Heart right ventricle (tissue), 16 donors: ENCODE measurements around the gene SLC2A6. TPM values are rescaled to one million over a fixed set of nuclear protein-coding genes. Genes with fewer than 3 reads are reported as not detected.

Experiments
- ATAC-seq, 8 donors: fragments of 200-7000 bp; cut with Tn5 transposase; one replicate each; pipeline ENCODE4 v1.9.1; 2020; ENCODE audit warnings: mild to moderate bottlenecking in 8 of 8, moderate library complexity in 8 of 8, moderate number of reproducible peaks in 1 of 8
- DNase-seq, 2 donors: peaks; one replicate each; pipeline ENCODE4 v3.0.0-alpha.2; 2020
- H3K27ac ChIP-seq, 10 donors: fragments of 200-600 bp; sonication (generic) in 2 of 10; one replicate each; pipeline versions ENCODE4 v1.5.0 to v1.8.0; 2020 to 2022; ENCODE audit warnings: mild to moderate bottlenecking in 3 of 10
- H3K27me3 ChIP-seq, 7 donors: fragments of 200-600 bp; one replicate each; pipeline ENCODE4 v1.8.0; 2021 to 2022; ENCODE audit warnings: mild to moderate bottlenecking in 2 of 7
- H3K36me3 ChIP-seq, 9 donors: fragments of 200-600 bp; sonication (generic) in 1 of 9; one replicate each; pipeline versions ENCODE4 v1.5.0 to v1.8.0; 2020 to 2022; ENCODE audit warnings: mild to moderate bottlenecking in 2 of 9
- H3K4me1 ChIP-seq, 9 donors: fragments of 200-600 bp; sonication (generic) in 1 of 9; one replicate each; pipeline versions ENCODE4 v1.5.0 to v1.8.0; 2020 to 2022; ENCODE audit warnings: mild to moderate bottlenecking in 4 of 9
- H3K4me3 ChIP-seq, 10 donors: fragments of 200-600 bp; sonication (generic) in 2 of 10; one replicate each; pipeline versions ENCODE4 v1.5.0 to v1.8.0; 2020 to 2022; ENCODE audit warnings: mild to moderate bottlenecking in 7 of 10, moderate library complexity in 2 of 10
- H3K9me3 ChIP-seq, 11 donors: fragments of 200-600 bp in 10 of 11; sonication (generic) in 2 of 11; one replicate each; pipeline versions ENCODE4 v1.5.0 to v1.8.0; 2013 to 2022; ENCODE audit warnings: mild to moderate bottlenecking in 2 of 11, control low read depth in 1 of 11, moderate library complexity in 1 of 11
- whole genome bisulfite sequencing, 2 donors: extraction: QIAGEN DNeasy Blood & Tissue Kit; methylation state at CpG; one replicate each; pipeline ENCODE4 v1.1.7; 2013; ENCODE audit warnings: inconsistent platforms in 1 of 2; 5-methylcytosine and 5-hydroxymethylcytosine counted together
- intact Hi-C, 10 donors: fragments of 100-400 bp; cut with DNase I; formaldehyde crosslinking; loops; one replicate each; pipeline versions ENCODE4 v1.11.1 to v1.14.2; 2022
- polyA plus RNA-seq, 2 donors: library from polyadenylated mRNA; stranded (reverse); fragments of 200-250 nt; gene quantifications; one replicate each; pipeline ENCODE4 v1.2.3, GENCODE V29; 2013
- total RNA-seq, 10 donors: library from RNA; stranded (reverse); fragmentation: NEBNext Ultra II Directional in 3 of 10; extraction: Animal tissue kit (Norgen Biotek cat#: 25700) in 3 of 10; gene quantifications; one replicate each; pipeline versions ENCODE4 v1.2.1 to v1.2.4, GENCODE V29; 2021 to 2023
- TF ChIP-seq, protein P1 (sequence below), 9 donors: fragments of 200-600 bp; sonication (generic) in 2 of 9; IDR thresholded peaks; one replicate each; pipeline versions ENCODE4 v1.5.0 to v1.8.0; 2021 to 2022; ENCODE audit warnings: antibody characterized with exemption in 9 of 9, mild to moderate bottlenecking in 5 of 9, moderate library complexity in 1 of 9
- donor health status: Arrhythmogenic right ventricular cardiomyopathy.
- donor health status: ischemic (EF 13 %, LVEDD 7.1; RV severe dilation, severe dysfunction).
- donor health status: healthy with polysubstance abuse.
- donor health status: DM: no; HTN: yes; CAD: no.
- donor health status: DM: no; HTN: no; CAD: no.
- donor health status: ischemic (EF 25% LVEDD 6.9; RV normal size, moderate dysfunction).
- donor health status: ischemic (EF 25% LVEDD 5.7; RV mildly dilated, moderate dysfunction).
- donor health status: healthy.
- donor health status: DM: yes; HTN: yes; CAD: no.
- donor health status: Ischemic cardiomyopathy.
- donor health status: ischemic (EF 35%, LVEDD 5.7; RV mildly dilated, moderate dysfunction).
- donor health status: nonischemic (EF 11% LVEDD 7.7; RV severe dilation, severe dysfunction).
- donor health status: DM: yes; HTN: yes; CAD: no.
- donor health status: PGD.
- donor health status: ischemic (EF 29% LVEDD 5.4; RV normal size, mild dysfunction).
- donor health status: nonischemic (EF 23%, LVEDD 6.1; RV moderate dilation, normal function).

Gene SLC2A6
- total and polyA plus RNA-seq, 12 donors, result 1.3 to 7.0 (median 2.5) TPM

GRCh38 chr9:133526721-133527321, 47.9 kb upstream of the SLC2A6 start:
- DNase-seq (no peak), ATAC-seq (peak in 6 of 8 donors; percentile 2 to 46 (median 17))
- Histone ChIP-seq H3K4me1 (peaks cover 14 to 52% (median 30%) of the 10 kb centered on the region in 9 donors), H3K27ac (peak overlapping the region in 7 of 10 donors; percentile 25 to 62 (median 58)), H3K36me3 (no peaks in the 10 kb centered on the region), H3K4me3 (peak overlapping the region in 3 of 10 donors; percentile 7 to 19 (median 10)), H3K27me3 (peaks cover 0 to 36% (median 0%) of the 10 kb centered on the region in 7 donors), H3K9me3 (no peaks in the 10 kb centered on the region)
- TF ChIP-seq, protein P1, sequence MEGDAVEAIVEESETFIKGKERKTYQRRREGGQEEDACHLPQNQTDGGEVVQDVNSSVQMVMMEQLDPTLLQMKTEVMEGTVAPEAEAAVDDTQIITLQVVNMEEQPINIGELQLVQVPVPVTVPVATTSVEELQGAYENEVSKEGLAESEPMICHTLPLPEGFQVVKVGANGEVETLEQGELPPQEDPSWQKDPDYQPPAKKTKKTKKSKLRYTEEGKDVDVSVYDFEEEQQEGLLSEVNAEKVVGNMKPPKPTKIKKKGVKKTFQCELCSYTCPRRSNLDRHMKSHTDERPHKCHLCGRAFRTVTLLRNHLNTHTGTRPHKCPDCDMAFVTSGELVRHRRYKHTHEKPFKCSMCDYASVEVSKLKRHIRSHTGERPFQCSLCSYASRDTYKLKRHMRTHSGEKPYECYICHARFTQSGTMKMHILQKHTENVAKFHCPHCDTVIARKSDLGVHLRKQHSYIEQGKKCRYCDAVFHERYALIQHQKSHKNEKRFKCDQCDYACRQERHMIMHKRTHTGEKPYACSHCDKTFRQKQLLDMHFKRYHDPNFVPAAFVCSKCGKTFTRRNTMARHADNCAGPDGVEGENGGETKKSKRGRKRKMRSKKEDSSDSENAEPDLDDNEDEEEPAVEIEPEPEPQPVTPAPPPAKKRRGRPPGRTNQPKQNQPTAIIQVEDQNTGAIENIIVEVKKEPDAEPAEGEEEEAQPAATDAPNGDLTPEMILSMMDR (IDR thresholded peaks at IDR 0.05), result no peak
- intact Hi-C loops, result no loop called here
- 43 to 56% methylated on average over 21 of the region's 21 CpGs for WGBS, 2 donors

GRCh38 chr9:133525677-133526076, 46.8 kb upstream of the SLC2A6 start:
- H3K27me3 ChIP-seq, result peaks cover 0 to 26% (median 0%) of the 10 kb centered on the region in 7 donors
- no peak overlapping the region for H3K27ac ChIP-seq
- H3K9me3 ChIP-seq, result no peaks in the 10 kb centered on the region
- no peaks in the 10 kb centered on the region for H3K36me3 ChIP-seq
- no peak overlapping the region for H3K4me3 ChIP-seq
- WGBS, 2 donors, result 61 to 62% methylated on average over 8 of the region's 8 CpGs
- intact Hi-C loops, result no loop called here
- H3K4me1 ChIP-seq, result peaks cover 14 to 43% (median 30%) of the 10 kb centered on the region in 9 donors
- no peak for ATAC-seq
- peak in 1 of 2 donors; percentile 8 for DNase-seq
- TF ChIP-seq, protein P1 (IDR thresholded peaks at IDR 0.05), result no peak

GRCh38 chr9:133524679-133525228, 45.9 kb upstream of the SLC2A6 start, which contains the start of gene MYMK:
MYMK (minus strand) TSS chr9:133524959; CDS start chr9:133524844, 115 bp downstream.
- Histone ChIP-seq H3K27me3 (peaks cover 0 to 17% (median 0%) of the 10 kb centered on the region in 7 donors), H3K4me3 (no peak within 1 kb of the TSS), H3K36me3 (no peaks in the 10 kb centered on the region), H3K27ac (no peak within 1 kb of the TSS), H3K9me3 (no peaks in the 10 kb centered on the region), H3K4me1 (peaks cover 14 to 41% (median 30%) of the 10 kb centered on the region in 9 donors)
- intact Hi-C loops, result no loop called here
- DNase-seq (peak in 1 of 2 donors; percentile 9), ATAC-seq (no peak)
- TF ChIP-seq, protein P1 (IDR thresholded peaks at IDR 0.05), result no peak
- 97 to 99% methylated on average over 17 of the region's 17 CpGs for WGBS, 2 donors

- no peak overlapping the region for H3K27ac ChIP-seq
- no peaks in the 10 kb centered on the region for H3K9me3 ChIP-seq
- peaks cover 0 to 15% (median 0%) of the 10 kb centered on the region in 7 donors for H3K27me3 ChIP-seq
- DNase-seq (no peak), ATAC-seq (no peak)
- intact Hi-C loops, result no loop called here
- TF ChIP-seq, protein P1 (IDR thresholded peaks at IDR 0.05), result no peak
- H3K4me3 ChIP-seq, result no peak overlapping the region
- H3K36me3 ChIP-seq, result no peaks in the 10 kb centered on the region
- 83 to 92% methylated on average over 5 of the region's 5 CpGs for WGBS, 2 donors
- peaks cover 14 to 36% (median 30%) of the 10 kb centered on the region in 9 donors for H3K4me1 ChIP-seq
Measured at GRCh38 chr9:133524146-133524545, 45.2 kb upstream of the SLC2A6 start.
